ENCODE results near the gene ARMC5.
"Not testable (repeated sequence)": the region's sequence is repeated elsewhere in the genome, so short reads cannot be mapped to it uniquely, and the experiment has no call there.

Gene ARMC5

DNA sequence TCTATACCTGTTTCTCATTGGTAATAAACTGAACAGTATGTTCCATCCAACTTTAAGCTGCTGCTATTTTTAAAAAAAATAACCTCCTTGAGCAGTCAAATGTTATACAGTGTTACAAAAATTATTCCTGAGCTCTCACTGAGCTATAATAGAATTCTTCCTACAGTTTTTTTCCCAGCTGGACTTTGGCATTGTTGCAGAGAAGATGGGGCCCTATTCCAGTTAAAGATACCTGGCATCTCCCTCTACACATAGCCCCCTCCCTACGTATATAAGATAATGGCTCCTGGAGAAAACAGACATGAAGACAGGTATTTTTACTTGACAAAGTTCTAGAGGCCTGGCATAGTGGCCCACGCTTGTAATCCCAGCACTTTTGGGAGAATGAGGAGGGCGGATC, 29.5 kb upstream of the ARMC5 start:
- Histone ChIP-seq H3K4me3 (no peak overlapping the region), H3K27ac (no peak overlapping the region)

DNA sequence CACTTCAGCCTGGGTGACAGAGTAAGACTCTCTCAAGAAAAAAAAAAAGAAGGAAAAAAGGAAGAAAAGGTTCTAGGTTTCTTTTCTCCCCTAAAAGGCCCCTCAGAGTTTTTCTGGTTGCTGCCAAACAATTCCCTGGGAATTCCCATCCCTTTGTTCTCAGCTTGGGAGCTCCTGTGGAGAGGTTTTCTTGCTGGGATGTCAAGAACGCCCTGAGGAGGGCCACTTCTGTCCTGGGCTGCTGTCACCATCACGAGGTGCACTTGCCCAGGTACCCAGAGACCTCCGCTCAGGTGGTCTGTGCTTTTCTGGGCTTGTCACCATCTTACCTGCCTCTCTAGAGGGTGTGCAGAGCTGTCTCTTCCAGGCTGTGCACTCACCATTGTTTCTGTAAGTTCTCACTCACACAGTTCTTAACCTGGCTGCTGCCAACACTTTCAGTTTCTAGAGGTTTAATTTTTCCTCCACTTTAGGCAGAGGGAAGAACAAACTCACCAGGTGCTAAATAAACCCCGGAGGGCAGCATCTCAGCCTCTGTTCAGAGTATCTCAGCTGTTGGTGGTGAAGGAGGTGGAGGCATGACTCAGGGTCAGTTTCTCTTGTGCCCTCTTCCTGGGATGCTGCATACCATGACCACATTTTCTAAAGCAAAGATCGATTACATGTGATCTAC, 28.8 kb upstream of the ARMC5 start:
- no peak overlapping the region for H3K27ac ChIP-seq
- no peak overlapping the region for H3K4me3 ChIP-seq

DNA sequence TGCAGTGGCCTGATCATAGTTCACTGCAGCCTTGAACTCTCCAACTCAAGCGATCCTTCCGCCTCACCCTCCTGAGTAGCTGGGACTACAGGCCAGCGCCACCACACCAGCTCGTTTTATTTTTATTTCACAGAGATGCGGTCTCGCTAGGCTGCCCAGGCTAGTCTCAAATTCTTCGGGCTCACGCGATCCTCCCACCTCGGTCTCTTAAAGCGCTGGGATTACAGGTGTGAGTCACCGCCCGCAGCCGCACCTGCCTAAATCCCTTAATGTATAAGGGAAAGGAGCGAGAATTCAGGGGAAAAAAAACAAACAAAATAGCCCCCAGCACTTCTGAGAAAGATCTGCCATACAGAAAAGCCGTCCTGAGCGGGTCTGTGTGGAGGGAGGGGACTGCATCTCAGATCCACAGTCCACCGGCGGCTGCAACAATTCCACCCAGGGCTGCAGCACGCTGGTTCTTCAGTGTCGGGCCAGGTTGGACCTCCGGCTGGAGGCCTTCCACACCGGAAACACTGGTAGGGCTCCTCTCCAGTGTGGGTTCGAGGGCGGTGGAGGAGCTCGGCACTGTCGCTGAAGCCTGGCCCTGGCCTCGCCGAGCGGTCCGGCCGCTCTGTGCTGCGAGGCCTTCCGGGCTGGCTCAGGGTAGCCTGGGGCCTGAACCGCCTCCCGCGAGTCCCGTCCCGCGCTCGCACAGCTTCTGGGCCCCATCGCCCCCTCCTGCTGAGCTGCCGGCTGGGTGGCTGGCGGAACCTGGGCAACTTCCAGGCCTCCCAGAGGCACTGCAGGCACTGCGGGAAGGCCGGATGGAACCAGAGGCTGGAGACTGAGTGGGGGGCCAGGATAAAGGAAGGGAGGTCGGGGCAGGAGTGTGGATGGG, 23.7 kb upstream of the ARMC5 start:
- no peak overlapping the region for H3K27ac ChIP-seq
- no peak overlapping the region for H3K4me3 ChIP-seq

DNA sequence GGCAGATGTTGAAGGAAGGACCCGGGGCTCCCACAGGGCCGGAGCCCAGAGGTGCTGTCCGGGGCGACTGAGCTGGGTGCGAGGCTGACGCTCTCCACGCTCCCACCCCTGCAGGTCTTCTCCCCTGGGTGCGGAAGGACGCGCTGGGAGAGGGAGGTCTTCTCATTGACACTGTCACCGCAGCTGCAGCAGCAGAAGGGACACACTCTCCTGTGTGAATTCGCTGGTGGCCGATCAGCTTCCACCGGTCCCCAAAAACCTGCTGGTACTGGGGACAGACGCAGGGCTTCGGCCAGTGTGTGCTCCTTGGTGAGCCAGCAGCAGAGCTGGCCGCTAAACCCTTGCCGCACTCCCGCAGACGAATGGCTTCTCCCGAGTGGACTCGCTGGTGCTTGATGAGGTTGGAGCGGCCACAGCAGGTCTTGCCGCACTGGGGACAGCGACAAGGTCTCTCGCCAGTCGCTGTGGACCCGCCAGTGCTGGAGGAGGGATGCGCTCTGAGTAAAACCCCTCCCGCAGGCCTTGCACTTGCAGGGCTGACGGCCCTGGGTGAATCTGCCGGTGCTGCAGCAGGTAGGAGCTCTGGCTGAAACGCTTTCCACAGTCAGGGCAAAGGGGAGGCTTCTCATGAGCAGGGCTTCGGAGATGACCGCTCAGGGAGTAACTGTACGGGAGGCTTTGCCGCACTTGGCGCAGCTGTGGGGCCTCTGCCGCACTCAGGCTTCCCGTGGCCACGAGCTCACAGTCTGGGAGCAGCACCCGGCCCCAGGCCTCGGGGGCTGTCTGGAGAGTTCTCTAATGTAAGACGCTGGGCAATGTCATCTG, 22.9 kb upstream of the ARMC5 start:
- H3K4me3 ChIP-seq, result no peak overlapping the region
- H3K27ac ChIP-seq, result no peak overlapping the region

DNA sequence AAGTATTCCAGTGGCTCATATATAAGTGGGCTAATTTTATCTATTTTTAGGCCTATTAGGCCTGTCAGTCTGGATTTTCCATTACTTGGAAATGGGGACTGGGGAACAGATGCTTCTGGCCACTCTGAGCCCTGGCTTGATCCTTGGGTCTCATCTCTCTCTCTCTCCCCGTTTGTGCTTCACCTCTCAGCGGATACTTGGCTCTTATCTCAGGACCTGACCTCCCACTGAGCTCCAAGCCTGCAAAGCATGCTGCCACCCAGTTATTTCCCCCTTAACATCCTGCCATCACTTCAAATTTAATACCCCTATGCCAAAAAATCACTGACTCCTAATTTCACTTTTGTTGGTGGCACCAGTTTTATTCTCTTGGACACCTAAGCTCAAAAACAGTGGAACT, 20.9 kb upstream of the ARMC5 start:
- Histone ChIP-seq H3K27ac (no peak overlapping the region), H3K4me3 (no peak overlapping the region)

DNA sequence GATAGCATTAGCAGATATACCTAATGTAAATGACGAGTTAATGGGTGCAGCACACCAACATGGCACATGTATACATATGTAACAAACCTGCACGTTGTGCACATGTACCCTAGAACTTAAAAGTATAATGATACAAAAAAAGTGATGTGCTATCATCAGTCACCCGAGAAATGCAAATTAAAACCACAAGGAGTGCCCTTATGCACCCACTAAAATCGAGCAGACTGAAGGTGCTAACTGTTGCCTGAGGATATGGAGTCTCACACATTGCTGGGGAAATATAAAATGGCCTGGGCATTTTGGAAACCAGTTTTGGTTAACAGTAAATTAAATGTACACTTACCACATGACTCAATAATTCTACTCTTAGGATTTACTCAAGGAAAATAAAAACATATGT, 20.3 kb upstream of the ARMC5 start:
- not testable (repeated sequence) for H3K4me3 ChIP-seq

DNA sequence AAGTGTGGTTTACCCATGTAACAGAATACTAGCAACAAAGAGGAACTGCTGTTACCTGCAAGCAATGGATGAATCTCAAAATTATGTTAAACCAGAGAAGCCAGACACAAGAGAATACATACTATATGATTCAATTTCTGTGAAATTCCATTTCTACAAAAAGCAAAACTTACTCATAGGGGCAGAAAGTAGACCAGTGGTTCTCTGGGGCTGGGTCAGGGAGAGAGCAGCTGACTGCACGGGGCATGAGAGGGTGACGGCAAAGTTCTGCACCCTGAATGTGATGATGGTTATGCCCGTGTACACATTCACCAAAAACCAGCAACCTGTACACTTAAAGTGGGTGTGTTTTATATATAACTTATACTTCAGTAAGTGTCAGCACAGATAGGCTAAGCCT, 19.8 kb upstream of the ARMC5 start:
- H3K4me3 ChIP-seq, result no peak overlapping the region
- H3K27ac ChIP-seq, result no peak overlapping the region

More for the DNA sequence above, 20.3 kb upstream of the ARMC5 start:
- H3K27ac ChIP-seq, result not testable (repeated sequence)

DNA sequence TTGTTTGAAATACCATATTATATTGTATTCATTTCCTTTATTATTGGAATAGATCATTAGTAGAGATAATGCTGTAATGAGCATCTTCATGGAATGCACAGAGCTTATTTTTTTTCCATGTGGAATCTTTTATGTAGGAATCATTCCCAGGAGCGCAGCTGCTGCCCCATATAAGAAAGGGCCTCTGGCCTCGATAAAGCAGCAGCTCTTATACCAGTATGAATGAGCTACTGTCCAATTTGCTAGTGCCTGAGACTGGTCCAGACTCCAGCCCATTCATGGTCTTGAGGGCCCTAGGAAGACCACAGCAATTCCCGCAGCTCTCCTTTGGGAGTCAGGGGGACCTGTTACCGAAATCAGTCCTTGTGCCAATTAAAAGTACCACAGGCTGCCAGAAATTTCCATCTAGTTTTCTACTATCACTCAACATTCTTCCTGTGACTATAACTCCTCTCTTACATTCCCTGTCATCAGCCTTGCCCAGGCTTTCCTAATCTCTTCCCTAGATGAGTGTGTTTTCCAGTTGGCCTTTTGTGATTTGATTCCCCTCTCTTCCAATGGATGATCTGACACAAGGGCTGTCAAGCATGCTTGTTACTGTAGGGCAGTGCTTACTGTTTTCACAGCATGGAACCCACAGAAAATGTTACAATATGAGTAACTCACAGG, 18.7 kb upstream of the ARMC5 start:
- Histone ChIP-seq H3K4me3 (no peak overlapping the region), H3K27ac (peak overlapping the region in 1 of 21 experiments; percentile 5)

DNA sequence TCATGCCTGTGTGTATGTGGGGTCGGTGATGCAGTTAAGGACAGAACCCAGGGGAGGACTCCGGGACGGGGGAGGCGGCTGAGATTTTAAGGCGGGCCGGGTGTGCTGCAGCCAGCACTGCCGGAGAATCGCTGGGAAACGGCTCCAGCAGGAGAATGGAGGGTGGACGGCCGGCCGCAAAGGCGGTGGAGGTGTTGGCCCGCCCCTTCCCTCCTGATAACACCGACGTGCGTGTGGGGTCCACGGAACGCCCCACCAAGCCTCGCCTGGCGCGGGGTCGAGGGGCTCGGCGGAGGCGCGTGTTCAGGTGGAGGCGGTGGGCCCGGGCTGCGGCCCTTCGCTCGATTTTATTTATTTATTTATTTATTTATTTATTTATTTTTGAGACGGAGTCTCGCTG, 17.3 kb upstream of the ARMC5 start:
- Histone ChIP-seq H3K4me3 (peak overlapping the region in 6 of 7 experiments; percentile 47 to 70 (median 56)), H3K27ac (peak overlapping the region in 12 of 21 experiments; percentile 59 to 94 (median 90))

DNA sequence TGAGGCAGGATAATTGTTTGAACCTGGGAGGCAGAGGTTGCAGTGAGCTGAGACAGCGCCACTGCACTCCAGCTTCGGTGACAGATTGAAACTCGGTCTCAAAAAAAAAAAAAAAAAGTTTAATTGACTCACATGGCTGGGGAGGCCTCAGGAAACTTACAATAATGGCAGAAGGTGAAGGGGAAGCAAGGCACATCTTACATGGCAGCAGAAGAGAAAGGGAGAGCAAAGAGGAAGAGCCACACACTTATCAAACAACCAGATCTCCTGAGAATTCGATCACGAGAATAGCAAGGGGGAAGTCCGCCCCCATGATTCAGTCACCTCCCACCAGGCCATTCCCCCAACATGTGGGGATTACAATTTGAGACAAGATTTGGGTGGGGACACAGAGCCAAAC, 13.4 kb upstream of the ARMC5 start:
- H3K27ac ChIP-seq, H3K4me3 ChIP-seq: not testable (repeated sequence)

DNA sequence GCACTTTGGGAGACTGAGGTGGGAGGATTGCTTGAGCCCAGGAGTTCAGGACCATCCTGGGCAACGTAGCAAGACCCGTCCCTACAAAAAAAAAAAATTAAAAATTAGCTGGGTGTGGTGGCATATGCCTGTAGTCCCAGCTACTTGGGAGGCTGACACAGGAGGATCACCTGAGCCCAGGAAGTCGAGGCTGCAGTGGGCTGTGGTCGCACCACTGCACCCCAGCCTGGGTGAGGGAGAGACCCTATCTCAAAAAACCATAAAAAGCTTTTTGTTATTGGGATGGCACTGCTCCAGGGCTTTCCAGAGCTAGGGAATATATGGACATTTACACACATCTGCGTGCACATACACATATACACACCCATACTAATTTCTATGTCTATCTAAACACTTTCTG, 8.1 kb upstream of the ARMC5 start:
- Histone ChIP-seq H3K27ac (peak overlapping the region in 11 of 21 experiments; percentile 7 to 85 (median 79)), H3K4me3 (no peak overlapping the region)

DNA sequence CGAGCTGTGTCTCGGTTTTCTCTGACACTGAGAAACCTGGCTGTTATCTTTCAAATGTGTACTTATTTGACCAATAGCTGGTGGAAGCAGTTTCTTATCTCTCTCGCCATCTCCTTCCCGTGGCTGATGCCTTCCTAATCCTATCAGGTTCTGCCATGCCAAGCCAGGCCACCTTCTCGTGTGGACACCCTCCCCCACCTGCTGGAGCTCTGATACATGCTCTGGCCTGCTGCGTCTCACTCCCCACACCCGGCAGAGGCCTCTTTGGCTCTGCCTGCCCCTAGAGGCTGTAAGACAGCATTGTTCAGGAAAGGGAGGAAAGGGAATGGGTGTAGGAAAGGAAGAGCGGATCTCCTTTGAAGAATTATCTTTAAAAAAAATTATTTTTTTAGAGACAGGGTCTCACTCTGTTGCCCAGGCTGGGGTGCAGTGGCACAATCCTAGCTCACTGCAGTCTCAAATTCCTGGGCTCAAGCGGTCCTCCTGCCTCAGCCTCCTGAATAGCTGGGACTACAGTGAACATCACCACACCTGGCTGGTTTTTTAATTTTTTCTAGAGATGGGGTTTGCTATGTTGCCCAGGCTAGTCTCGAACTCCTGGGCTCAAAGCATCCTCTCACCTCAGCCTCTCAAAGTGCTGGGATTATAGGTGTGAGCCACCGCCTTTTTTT, 7.5 kb upstream of the ARMC5 start:
- H3K4me3 ChIP-seq, result no peak overlapping the region
- peak overlapping the region in 17 of 21 experiments; percentile 17 to 85 (median 75) for H3K27ac ChIP-seq

DNA sequence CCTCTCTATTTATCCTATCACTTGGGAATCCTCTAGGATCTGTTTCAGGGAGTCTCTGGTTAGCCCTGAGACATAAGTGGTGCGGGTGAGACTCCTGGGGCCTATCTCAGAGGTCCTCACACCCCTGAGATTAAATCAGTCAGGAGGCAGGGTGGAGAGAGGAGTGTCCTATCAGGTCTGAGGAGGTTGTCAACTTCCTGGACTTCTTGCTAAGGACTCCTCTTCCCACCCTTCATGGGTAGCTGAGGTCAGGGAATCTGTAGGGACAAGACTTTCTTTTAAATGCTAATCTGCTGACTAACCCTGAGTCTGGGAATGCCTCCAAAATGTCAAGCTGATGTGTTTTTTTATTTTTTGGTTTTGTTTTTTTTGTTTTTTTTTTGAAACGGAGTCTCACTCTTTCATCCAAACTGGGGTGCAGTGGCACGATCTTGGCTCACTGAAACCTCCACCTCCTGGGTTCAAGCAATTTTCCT, 6.6 kb upstream of the ARMC5 start:
- H3K4me3 ChIP-seq, result no peak overlapping the region
- H3K27ac ChIP-seq, result peak overlapping the region in 20 of 21 experiments; percentile 17 to 85 (median 73)

DNA sequence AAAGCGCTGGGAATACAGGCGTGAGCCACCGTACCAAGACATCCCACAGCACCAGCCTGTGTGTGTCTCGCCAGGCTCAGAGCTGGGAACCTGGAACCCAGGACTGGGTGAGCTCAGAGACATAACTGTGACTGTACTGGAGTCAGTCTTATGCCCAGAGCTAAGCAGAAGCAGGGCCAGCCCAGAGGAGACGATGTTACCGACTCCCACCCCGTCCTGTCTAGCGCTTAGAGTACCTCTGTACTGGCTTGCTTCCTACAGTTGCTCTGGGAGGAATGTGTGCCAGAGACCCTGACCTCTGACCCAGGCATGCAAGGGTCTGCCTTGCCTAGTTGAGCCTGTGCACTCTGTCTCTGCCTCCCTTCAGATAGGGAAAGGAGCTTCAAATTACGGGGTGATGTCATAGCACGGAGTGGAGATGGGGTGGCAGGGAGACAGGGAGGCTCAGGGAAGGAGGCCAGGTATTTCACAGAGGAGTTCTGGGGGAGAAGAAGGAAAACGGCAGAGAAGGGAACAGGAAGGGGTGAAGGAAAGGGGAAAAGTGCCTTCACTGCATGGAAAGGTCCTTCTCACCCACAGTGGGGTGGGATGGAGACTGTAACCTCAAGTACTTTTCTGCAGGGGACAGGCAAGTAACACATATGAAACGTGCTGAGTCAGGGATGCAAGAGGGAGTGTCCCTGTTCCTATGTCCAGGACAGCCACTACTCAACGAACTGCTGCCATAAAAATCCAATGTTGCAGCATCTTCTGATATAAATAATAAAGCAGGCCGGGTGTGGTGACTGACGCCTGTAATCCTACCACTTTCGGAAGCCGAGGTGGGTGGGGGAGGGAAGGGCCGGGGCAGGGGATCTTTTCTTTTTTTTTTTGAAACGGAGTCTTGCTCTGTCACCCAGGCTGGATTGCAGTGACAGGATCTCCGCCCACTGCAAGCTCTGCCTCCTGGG, 5.8 kb upstream of the ARMC5 start:
- Histone ChIP-seq H3K27ac (peak overlapping the region in 20 of 21 experiments; percentile 8 to 85 (median 73)), H3K4me3 (no peak overlapping the region)

DNA sequence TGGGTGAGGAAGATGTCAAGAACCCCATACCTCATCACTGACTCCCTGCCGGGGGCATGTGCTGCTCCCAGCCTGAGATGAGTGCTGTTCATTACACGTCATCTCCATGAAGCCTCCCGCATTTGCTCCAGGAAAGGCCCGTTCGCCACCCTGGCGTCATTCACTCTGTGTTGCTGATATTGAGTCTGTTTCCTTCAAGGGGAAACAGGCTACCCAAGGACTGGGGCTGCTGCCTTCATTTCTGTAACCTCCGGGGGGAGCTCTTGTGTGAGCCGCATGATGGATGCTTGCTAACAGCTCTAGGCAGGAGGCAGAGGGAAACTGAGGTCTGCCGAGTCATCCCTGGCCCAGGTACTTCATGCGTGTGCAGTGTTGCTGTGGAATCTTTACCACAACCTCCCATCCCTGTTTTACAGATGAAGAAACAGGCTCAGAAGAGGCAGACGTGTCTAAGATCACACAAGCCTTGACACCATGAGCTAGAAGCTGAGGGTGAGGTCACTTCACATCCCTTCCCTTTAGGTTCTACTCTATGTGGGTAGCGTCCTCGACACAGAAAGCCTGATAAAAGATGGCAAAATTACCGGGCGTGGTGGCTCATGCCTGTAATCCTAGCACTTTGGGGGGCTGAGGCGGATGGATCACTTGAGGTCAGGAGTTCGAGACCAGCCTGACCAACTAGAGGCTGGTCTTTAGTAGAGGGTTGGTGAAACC, 3.5 kb upstream of the ARMC5 start:
- no peak overlapping the region for H3K4me3 ChIP-seq
- H3K27ac ChIP-seq, result peak overlapping the region in 5 of 21 experiments; percentile 9 to 68 (median 36)

DNA sequence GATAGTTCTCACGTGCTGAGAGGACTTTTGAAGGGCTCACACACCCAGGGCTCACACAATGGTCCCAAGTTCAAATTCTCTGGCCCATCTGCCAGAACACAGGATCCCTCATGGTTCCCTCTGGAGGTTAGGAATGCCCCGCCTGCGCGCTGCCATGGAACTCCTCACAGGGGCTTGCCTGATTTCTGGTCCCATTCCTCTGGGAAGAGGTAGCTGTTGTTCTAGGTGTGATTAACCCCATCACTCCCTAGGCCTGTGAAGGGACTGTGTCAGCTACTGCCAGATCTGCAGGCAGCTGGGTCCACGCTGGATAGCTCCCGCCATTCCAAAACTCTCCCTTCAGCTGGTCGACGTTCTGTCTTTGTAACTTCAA, 2.3 kb upstream of the ARMC5 start:
- Histone ChIP-seq H3K27ac (peak overlapping the region in 10 of 21 experiments; percentile 22 to 100 (median 100)), H3K4me3 (peak overlapping the region in 3 of 7 experiments; percentile 58 to 84 (median 76))
